ENCODE data around the gene ACTBL2. TPM values are rescaled to one million over a fixed set of nuclear protein-coding genes. Genes with fewer than 3 reads are reported as not detected.
A peak's percentile ranks its signal among the peaks of the same experiment; 100 is the strongest.
"Not testable (repeated sequence)": the region's sequence is repeated elsewhere in the genome, so short reads cannot be mapped to it uniquely, and the experiment has no call there.

The ACTBL2 gene
- total RNA-seq (2014; rRNA removed; shearing (Covaris generic)): 7.1 and 8.7 TPM in 2 replicates

DNA sequence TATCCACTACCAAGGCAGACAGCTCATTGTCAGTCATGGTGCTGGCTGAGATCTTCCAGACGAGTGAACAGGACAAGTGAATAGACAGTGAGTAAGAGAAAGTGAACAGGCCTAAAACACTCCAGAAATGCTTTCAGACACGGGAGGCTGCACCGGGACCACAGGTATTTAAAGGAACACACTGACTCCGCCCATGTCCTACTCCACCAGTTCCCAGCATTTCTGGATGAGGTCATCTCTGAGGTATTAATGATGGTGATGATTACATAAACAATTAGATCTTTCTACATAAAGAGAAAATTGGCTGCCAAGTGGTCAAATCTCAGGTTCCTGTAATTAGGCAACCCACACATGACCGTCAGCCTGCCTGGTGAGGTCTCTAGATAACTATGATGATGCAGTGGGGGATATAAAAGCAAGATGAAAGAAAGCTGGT lies at the start of gene ACTBL2:
Gene ACTBL2, minus strand, starts transcription at position 141 of the 436 bp plus-strand sequence. Its CDS starts 104 bp downstream, at position 37.
- peak; percentile 84 for DNase-seq (ENCODE audit: low read depth)

DNA sequence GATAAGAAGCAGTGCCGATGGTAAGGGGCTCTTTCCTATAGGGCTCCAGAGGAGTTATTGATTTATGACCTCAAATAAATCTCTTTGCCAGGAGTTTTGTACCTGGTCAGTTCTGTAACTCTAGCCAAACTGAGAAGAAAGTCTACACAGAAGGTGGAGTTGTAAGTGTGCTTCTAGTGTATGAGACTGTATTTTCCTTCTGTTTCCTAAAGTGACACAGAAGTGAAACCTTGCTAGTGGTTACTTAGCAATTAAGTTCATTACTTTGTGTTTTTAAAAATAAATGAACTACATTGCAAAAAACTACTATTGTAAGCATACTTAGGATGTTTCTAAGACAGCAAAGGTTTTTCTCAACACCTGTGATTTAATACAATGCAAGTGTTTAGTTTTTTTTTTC lies 48.7 kb upstream of the ACTBL2 start:
- DNase-seq (ENCODE audit: low read depth): no peak

- DNase-seq (ENCODE audit: low read depth): no peak
Measured at GRCh38 chr5:57529864-57530263, 47.3 kb upstream of the ACTBL2 start.

DNA sequence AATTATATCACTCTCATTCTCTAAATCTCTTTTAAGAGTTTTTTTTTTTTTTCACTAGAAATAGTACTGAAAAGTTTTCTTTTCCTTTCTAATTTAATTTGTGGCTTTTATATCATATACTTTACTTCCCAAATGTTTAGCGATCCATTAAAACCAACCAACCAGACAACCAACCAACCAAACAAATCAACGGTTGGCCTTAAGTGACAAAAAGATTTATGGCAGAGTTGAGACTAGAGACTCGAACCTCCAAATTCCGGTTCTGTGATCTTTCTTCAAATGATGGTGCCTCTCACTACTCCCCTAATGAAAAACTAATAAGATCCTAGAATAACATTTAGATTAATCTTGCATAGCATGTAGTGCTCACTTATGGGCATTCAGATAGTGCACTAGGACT lies 45.3 kb upstream of the ACTBL2 start:
- no peak for DNase-seq (ENCODE audit: low read depth)

GRCh38 chr5:57524348-57525060 lies 41.9 kb upstream of the ACTBL2 start:
- DNase-seq (ENCODE audit: low read depth): no peak

GRCh38 chr5:57522477-57522876 lies 39.9 kb upstream of the ACTBL2 start:
- not testable (repeated sequence) for DNase-seq (ENCODE audit: low read depth)

- not testable (repeated sequence) for DNase-seq (ENCODE audit: low read depth)
Measured at GRCh38 chr5:57518415-57518814, 35.8 kb upstream of the ACTBL2 start.

GRCh38 chr5:57517250-57517649 lies 34.6 kb upstream of the ACTBL2 start:
- DNase-seq (ENCODE audit: low read depth): no peak

- no peak for DNase-seq (ENCODE audit: low read depth)
Measured at GRCh38 chr5:57513785-57514184, 31.2 kb upstream of the ACTBL2 start.

- no peak for DNase-seq (ENCODE audit: low read depth)
Measured at GRCh38 chr5:57511321-57511720, 28.7 kb upstream of the ACTBL2 start.

GRCh38 chr5:57509501-57510260 lies 27.1 kb upstream of the ACTBL2 start:
- no peak for DNase-seq (ENCODE audit: low read depth)

GRCh38 chr5:57508211-57508610 lies 25.6 kb upstream of the ACTBL2 start:
- no peak for DNase-seq (ENCODE audit: low read depth)

- DNase-seq (ENCODE audit: low read depth): no peak
Measured at GRCh38 chr5:57505272-57506200, 22.9 kb upstream of the ACTBL2 start.

DNA sequence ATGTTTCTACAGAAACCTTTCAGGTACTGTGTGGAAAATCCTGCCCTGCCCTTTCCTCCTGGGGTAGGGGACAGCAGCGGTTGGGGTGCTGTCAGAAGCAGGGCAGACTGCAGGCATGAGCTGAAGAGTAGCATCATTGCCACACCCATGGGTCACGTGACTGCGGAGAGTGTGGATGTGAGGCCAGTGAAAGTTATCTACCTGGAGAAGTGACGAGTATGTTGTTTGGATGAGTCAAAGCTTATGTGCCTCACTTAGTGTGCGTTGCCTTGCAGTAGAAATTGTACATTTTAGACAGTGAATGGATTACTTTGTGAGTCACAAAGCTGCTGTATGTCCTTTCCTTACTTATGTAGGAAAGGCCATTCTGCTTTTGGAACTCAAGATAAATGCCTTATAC lies 21.7 kb upstream of the ACTBL2 start:
- peak; percentile 38 for DNase-seq (ENCODE audit: low read depth)

GRCh38 chr5:57503433-57503832 lies 20.8 kb upstream of the ACTBL2 start:
- peak; percentile 60 for DNase-seq (ENCODE audit: low read depth)

DNA sequence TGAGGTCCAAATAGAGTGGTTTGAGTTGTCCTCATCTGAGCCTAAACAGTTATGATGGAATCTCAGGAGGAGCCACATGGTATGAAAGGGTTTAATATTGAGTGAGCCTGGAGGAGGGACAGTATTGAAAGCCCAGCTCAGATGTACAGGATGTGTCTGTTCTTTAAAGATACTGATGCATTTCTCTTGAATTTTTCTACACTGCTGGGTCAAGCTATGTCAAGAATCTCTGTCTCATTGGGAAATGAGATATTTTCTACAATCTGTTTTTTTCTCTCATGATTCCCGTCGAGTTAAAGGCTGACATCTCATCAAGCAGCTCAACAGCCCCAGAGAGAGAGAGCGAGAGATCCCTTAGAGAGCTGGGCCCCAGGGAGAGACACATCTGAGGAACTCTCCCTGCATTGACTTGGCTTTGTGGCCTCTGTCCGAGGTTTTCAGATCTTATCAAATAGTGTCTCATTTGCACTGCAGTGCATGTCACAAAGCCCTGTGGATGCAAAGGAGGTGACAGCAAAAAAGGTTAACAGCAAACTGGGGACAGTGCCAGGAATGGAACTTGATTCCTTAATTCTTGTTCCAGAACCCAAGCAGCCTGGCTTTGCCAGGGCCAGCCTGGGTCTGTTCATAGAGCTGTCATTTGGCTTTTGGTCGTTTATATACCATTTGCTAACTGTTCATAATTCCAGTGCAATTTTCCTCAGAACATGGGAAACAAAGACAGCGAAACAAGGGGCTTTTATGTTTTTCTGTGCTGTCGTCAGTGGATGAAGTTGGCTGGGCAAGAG lies 19.0 kb upstream of the ACTBL2 start:
- no peak for DNase-seq (ENCODE audit: low read depth)

GRCh38 chr5:57499262-57500050 lies 16.8 kb upstream of the ACTBL2 start:
- DNase-seq (ENCODE audit: low read depth): peak; percentile 88

GRCh38 chr5:57497733-57498132 lies 15.1 kb upstream of the ACTBL2 start:
- no peak for DNase-seq (ENCODE audit: low read depth)

DNA sequence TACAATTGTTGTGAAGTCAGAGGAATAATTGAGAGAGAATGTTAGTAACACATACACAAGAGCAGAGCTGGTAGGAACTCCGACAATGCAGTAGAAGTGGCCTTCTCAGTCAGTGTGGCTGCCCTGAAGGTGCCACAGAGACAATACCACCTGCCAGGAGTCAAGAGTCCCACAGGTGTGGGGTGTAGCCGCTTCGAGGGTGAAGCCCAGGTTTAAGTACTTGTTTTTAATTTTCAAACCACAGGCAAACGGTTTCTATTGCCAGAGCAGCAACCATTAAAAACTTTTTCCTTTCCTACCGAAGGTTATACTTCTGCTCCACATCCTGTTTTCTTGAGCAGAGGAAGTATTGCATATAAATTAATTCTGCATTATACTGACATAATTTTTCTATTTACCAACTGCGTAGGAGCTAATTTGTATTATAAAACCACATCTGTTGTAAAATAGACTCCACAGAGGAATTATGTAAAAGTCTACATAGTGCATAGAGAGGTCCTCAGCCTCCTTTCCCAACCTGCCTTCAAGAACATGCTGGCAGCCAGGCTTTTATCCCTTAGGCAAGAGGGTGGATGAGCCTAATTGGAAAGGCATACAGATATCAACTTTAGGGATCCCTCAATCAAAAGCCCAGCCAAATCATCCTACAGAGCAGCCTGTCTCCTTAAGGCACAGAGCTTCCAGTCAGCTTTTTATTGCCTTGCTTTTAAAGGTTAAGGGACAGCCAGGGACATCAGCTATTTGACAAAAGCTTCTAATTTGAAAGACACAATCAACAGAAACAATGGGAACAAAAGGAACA lies 12.9 kb upstream of the ACTBL2 start:
- peak; percentile 33 for DNase-seq (ENCODE audit: low read depth)

Data from Daoy (cell line).